GM20000 (cell line): ENCODE data around the gene SP2.

Source experiments
- DNase-seq: peaks from one replicate; pipeline ENCODE4 v3.0.0; 2012; ENCODE audit warnings: low spot score
- TF ChIP-seq, protein P1 (sequence below): IDR thresholded peaks from 2 replicates; pipeline ENCODE4 v1.5.1; 2012; ENCODE audit warnings: mild to moderate bottlenecking, control low read depth; ENCODE audit errors: extremely low read depth, missing control alignments

The SP2 gene

DNA sequence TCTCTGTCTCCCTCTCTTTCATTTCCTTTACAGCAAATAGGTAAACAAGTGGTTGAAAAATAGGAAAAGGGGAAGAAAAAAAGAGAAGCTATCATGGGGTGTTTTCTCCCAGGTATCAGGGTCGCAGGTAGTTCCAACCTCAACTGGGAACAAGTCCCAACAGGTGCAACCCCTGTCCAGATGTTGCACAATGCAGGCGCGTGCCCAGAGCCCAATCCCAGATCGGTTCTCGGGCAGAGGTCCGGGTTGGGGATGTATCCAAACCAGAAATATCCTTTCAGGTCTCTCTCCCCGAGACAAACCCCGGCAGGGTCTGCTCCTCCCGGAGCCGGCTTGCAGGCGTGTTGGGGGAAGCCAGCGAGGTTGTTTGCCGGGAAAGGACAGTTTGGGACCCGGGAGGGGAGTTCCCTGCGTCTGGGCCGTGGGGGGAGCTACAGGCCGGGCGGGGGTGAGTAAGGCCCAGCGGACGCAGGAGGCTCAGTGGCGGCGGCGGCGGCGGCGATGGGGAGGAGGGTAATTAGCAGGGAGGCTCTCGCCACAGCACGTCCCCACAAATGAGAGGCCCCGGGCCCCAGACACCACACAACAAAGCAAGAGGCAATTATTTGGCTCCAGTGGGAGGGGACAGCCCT is 23.9 kb upstream of the SP2 start:
- TF ChIP-seq, protein P1, sequence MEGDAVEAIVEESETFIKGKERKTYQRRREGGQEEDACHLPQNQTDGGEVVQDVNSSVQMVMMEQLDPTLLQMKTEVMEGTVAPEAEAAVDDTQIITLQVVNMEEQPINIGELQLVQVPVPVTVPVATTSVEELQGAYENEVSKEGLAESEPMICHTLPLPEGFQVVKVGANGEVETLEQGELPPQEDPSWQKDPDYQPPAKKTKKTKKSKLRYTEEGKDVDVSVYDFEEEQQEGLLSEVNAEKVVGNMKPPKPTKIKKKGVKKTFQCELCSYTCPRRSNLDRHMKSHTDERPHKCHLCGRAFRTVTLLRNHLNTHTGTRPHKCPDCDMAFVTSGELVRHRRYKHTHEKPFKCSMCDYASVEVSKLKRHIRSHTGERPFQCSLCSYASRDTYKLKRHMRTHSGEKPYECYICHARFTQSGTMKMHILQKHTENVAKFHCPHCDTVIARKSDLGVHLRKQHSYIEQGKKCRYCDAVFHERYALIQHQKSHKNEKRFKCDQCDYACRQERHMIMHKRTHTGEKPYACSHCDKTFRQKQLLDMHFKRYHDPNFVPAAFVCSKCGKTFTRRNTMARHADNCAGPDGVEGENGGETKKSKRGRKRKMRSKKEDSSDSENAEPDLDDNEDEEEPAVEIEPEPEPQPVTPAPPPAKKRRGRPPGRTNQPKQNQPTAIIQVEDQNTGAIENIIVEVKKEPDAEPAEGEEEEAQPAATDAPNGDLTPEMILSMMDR = no peak
- DNase-seq = no peak

DNA sequence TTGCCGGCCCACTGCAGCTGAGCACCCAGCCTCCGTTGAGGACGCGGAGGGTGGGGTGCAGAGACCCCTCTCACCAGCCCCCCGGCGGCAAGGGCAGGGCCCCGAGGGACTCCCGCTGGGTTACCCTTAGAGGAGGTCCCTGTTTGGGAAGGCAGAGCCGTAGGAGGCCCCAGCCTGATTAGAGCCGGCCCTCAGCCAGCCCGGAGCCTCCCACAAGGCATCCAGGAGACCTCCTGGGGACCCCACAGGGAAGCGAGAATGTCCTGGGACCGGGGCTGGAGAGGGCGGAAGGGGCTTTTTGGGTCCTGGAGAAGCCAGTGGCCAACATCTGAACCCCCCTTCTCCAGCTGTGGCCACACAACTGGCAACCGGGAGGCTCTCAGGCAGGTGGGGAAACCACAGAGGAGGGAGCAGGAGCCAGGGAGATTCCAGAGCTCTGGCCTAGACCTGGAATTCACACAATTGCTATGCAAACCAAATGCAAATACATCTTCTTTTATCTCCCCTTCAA is 23.3 kb upstream of the SP2 start:
- DNase-seq = no peak
- TF ChIP-seq, protein P1 = no peak

DNA sequence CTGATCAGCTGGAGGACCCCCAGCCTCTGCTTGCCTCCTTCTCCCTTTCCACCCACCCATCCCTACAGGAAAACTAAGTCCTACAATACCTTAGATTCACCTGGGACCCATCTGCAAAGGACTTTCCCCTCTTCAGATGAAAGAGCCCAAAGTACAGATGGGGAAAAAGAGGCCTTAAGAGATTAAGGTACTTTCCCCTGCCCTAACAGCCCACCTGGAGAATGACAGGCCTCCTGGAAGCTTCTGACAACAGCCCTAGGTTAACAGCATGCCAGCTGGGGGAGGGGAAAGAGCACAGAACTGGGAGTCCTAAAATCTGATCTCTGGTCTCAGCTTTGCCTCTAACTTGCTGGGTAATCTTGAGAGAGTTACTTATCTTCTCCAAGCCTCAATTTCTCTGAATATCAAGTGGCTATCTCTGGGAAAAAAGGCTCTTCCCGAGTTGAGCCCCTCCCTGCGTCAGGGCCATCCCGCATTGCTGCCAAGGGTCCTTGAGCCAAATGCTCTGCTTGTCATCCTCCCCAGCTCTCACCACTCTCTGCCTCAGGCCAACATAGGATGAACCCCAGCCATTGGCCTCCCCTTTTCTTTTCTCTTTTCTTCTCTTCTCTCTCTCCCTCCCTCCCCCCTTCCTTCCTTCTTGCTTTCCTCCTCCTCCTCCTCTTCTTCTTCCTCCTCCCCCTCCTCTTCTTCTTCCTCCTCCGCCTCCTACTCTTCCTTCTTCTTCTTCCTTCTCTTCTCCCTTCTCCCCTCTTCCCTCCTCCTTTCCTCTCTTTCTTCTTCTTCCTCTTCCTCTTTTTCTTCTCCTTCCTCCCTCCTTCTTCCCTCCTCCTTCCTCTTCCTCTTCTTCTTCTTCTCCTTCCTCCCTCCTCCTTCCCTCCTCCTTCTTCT is 22.6 kb upstream of the SP2 start:
- TF ChIP-seq, protein P1 = no peak
- DNase-seq = no peak

DNA sequence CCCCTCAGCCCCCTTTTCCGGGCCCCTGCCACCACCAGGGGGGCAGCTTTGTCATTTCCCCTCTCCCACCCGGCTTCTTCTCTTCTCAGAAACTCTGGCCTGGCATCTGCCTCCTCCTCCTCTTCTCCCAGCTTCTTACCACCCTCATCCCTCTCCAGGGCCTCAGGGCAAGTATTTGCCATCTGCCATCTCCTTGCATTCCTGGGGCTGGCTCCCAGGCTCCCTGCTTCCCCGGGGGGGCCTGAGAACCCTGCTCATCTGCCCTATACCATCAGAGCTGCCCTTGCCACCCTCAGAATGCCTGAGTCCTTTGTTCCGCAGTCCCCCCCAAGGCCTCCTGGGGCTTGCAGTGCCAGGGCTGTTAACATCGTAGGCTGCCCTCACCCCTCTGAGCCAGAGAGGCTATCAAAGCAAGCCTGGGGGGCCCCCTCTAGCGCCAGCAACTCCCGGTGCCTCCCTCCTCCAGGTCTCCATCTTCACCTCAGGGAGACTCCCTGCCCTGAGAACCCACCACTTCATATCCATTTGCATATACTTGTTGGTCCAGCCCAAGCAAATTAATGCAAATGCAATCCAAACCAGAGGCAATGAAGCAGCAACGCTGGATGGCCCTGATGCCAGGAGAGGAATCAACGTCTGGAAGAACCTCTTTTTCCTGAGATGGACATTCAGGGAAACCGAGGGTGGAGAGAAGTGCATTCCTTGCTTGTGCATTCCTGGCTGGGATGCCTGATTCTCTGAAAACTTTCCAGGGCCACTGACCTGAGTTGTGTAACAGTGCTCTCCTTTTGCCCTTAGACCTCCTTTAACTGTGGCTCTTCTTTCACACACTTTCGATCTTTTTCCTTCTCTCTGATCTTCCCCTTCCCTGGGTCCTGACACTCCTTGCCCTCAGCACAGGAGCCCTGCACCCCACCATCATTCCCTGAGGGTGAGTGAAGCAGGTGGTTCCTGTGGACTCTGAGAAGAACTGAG is 20.7 kb upstream of the SP2 start:
- no peak for DNase-seq
- TF ChIP-seq, protein P1 = no peak

DNA sequence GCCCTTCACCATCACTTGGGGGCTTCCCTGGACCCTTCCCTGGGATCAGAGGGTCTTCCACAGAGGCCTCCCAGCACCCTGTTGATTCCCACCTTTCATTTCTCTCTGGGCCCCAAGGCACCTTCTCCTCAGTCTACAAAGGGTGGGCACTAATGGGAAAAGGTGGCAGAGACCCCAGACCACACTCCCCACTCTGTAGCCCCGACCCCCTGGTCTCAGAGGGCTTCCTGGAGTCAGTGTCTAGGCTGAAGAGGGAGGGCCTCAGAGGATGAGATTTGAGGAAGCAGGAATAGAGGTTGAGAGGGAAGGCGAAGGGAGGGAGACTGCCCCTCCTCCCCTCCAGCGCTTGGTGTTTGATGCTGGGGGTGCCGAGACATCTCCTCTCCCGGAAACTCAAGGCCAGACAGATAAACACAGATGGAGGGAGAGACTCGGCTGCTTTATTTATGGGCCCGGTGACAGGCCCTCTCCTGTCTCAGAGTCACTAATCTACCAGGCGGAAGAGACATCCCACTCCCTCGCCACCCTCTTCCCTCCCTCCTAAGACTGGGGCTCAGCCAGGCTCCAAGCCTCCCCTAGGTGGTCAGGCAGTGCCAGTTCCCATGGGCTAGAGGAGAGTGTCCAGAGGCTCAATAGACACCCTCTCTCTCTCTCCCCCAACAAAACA is 18.5 kb upstream of the SP2 start:
- no peak for DNase-seq
- TF ChIP-seq, protein P1 = no peak

DNA sequence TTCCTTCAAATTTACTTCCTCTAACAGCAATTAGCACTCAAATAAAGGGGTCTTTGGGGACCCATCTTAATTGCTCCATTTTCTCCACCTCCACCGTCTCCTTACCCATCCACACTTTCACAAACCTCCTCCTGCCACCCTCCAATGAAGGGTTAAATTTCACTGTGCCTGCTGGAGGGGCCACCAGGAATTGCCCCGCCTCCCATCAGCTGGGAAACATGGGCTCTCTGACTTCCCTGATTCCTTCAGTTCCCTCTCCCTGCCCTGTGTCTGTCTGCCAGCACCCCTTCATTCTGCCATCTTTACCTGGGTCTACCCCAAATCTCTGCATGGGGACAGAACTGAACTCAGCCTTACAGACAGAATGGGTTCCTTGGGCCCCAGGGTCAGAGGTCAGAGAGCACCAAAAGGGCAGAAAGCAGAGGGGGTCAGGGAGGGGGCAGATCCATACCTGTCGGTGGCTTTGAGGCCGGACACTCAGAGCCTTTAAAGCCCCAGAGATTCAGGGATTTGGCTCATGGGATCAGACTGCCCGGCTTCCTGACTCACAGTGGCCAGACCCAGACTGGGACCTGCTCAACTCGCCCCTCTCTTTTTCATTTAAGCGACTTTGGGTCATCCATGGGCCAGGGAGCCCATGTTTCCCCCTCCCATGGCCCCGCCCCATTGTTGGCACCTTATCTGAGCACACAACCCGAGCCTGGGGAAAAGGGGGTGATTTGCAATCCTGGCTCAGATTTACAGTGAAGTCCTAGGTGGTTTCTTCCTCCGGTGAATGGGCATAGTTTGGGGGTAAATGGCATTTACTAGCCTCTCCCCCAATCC is 17.6 kb upstream of the SP2 start:
- DNase-seq = no peak
- TF ChIP-seq, protein P1 = no peak
